ENCODE results near the gene RAB11FIP2.
A peak's percentile ranks its signal among the peaks of the same experiment; 100 is the strongest.
"Not testable (repeated sequence)": the region's sequence is repeated elsewhere in the genome, so short reads cannot be mapped to it uniquely, and the experiment has no call there.

The RAB11FIP2 gene, protein sequence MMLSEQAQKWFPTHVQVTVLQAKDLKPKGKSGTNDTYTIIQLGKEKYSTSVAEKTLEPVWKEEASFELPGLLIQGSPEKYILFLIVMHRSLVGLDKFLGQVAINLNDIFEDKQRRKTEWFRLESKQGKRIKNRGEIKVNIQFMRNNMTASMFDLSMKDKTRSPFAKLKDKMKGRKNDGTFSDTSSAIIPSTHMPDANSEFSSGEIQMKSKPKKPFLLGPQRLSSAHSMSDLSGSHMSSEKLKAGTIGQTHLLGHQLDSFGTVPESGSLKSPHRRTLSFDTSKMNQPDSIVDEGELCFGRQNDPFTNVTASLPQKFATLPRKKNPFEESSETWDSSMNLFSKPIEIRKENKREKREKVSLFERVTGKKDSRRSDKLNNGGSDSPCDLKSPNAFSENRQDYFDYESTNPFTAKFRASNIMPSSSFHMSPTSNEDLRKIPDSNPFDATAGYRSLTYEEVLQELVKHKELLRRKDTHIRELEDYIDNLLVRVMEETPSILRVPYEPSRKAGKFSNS

DNA sequence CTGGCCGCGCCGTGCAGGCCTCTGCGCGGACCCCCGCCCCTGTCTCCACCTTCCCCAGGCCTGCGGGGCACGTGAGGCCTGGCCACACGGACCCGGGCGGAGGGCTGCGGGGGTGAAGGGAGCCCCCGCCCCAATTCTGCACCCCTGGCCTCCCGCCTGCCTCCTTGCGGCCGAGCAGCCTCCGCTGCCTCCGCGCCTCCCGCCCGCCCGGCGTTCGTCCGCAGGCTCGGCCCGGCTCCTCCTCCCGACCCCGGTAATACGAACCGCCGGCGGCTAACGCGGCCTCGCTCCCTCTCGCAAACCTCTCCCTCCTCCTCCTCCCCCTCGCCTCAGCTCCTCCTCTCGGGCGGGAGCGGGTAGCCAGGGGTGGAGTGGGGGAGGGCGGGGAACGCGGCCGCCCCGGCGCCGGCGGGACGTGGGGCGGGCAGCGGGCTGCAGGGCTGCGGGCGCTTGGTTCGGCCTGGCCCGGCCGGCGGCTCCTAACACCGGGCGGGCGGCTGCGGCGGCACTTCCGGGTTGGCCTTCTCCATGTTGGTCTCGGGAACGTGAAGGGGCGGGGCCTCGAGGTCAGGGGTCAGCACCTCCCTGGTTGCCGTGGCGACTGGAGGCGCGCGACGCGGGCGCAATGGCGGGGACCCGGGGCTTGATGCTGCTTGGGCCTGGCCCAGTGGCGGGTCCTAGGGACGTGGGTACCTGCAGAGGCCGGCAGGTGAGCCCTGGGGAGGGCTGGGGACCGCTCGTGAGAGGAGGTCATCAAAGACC is at the start of gene RAB11FIP2:
RAB11FIP2 (minus strand) TSS at position 547 of the 762 bp plus-strand sequence. CDS start 778 bp downstream, outside the sequence.
- DNase-seq = peak; percentile 96 to 97

DNA sequence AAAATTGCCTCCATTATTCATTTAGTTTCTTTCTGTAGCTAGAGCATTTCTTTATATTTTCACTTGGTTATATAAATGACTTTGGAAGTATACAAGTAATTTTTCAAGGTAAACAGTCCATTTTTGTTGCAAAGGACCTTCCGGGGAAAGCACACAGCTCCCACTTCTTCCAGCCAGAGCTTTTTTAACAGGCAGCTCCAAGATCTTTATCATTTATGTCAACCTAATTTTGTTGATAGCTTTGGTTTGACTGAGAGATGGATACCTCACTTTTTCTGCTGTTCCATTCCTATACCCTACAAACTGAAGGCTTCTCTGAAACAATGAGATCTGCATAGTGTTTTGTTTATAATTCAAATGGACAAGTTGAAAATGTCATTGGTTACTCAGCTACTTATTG is 49.3 kb upstream of the RAB11FIP2 start:
- DNase-seq = no peak

DNA sequence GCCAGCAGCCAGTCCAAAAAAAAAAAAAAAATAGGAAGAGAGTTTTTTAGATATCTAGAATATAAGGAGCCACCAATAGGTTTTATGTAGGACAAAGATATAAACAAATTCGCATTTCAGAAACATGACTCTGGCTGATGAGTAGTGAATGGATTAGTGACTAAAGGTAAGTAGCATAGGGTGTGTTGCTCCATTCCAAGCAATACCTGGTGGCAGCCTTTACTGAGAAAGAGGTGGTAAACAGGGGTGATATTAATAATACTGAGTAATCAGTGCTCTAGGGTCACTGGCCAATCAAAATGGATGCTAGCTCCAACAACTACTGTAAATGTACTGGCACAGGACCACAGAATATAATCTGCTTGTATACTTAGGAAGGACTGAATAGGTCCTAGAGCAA is 45.5 kb upstream of the RAB11FIP2 start:
- DNase-seq = no peak

DNA sequence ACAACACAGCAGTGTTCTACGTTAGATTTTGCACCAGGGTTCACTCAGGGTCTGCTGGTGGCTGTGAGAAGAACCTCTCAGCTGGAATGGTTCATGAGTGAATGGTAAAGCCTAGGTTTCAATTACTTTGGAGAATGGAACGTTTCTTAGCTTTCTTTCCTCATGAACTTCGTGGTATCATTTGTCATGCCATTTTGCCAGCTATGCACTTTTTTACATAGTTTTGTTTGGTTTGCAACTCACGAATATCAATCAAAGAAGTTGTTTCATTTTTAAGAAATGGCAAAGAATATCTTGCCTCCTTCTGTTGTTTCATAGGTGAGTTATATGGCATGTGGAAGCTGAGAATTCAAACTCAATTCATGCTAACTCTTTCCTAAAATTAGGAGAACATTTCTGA is 34.1 kb upstream of the RAB11FIP2 start:
- DNase-seq = no peak

DNA sequence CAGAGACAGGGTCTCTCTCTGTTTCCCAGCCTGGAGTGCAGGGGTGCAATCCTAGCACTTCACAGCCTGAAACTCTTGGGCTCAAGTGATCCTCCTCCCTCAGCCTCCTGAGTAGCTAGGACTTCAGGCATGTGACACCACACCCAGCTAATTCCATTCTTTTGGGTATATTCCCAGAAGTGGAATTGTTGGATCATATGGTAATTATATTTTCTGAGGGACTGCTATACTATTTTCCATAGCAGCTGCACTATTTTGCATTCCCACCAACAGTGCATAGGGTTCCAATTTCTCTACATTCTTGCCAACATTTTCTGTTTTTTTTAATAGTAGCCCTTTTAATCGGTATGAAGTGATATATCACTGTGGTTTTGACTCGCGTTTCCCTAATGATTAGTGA is 30.0 kb upstream of the RAB11FIP2 start:
- no peak for DNase-seq

DNA sequence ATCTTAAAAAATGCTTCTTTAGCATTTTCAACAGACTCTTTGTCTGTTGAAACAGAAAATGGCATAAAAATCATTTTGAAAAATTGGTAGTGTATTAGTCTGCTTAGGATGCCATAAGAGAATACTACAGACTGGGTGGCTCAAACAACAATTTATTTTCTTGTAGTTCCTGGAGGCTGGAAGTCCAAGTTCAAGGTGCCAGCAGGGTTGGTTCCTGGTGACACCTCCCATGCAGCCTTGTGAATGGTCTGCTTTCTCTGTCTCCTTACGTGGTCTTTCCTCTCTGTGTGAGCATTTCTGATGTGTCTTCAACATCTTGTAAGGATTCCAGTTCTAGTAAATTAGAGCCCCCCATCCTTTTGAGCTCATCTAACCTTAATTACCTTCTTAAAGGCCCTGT is 26.1 kb upstream of the RAB11FIP2 start:
- DNase-seq = no peak

DNA sequence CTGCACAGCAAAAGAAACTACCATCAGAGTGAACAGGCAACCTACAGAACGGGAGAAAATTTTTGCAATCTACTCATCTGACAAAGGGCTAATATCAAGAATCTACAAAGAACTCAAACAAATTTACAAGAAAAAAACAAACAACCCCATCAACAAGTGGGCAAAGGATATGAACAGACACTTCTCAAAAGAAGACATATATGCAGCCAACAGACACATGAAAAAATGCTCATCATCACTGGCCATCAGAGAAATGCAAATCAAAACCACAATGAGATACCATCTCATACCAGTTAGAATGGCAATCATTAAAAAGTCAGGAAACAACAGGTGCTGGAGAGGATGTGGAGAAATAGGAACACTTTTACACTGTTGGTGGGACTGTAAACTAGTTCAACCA is 20.6 kb upstream of the RAB11FIP2 start:
- not testable (repeated sequence) for DNase-seq

DNA sequence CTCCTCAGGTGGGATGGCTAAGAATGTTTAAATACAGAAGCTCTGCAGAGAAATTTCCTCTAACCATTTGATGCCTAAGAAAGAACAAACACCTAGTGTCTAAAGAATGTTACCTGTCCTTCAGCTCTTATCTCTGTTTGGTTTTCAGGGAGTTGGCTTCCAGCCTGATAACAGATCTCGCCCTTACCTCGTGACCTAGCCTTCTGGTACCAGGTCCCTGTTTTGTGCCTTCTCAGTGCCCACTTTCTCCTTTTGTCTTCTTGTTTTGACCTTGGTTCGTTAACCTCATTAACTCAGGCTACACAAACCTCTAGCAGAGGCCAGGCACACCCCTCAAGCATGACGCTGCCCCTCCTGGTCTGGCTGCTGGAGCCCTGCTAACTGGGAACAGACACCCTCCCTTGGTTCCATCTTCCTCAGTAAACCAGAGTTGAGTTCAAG is 16.1 kb upstream of the RAB11FIP2 start:
- DNase-seq = no peak

DNA sequence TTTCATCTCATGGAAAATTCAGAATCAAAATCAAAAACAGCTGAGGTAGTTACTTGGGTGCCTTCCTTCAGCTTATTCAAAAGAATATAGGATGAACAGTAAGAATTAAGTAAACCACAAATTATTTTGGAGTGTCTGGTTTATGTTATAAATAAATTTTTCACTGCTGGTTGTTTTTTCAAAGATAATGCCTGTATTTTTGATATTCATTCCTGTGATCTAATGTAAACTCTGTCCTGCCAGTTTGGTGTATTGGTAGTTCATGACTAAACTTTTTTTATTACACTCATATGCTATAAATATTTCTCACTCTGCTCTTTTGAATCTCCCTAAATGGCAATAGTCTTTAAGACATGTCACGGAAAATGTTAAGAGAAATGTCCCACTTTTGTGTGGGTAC is 11.6 kb upstream of the RAB11FIP2 start:
- no peak for DNase-seq

DNA sequence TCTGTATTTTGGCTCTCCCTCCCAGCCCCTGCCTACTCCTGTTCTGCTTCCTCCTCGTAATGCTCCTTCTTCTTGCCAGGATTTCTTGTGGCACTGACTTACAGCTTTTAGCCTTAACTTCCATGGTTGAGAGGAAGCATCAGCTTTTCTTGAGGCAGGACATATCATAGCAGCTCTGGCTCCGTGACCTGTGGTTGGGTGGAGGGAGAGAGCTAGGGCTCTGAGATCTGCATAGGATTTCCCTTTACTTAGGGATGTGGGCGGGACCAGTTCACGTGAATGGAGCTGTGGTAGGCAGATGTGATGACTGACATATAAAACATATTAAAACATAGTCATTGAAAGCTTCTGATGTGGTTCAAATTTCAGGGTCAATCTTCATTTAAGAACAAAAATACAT is 10.6 kb upstream of the RAB11FIP2 start:
- no peak for DNase-seq

DNA sequence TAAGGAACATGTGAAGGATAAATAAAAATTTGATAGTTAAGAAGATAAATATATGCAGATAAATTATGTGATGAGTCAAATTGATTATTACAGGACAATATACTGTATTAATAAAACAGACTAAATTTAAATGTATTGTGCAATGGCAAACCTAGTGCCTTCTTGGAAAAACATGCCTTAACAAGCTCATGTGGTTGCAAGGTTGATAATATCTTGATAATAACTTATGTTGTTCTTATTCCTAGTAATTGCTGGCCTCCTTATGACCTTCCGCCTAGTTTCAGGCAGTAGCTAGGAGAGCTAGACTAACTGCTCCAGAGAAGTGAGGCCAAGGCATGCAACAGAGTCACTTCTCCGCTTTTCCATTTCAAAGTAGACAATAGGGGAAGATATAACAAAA is 7.6 kb upstream of the RAB11FIP2 start:
- DNase-seq = no peak

DNA sequence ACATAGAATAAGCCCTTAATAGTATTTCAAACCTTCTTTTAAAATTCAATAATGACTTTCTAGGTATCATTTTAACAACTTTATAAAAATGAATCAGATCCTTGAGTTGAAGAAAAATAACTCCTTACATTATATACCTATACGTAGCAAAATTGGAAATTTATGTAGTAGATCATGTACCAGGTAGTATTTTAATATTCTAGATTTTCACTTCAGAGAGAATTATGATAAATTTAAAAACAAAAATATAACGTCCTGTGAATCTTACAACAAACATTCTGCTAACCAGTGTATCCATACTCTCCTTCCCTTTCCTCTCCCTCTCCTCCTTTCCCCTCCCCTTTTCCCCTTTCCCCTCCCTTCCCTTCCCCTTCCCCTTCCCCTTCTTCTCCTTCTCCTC is 6.1 kb upstream of the RAB11FIP2 start:
- no peak for DNase-seq

DNA sequence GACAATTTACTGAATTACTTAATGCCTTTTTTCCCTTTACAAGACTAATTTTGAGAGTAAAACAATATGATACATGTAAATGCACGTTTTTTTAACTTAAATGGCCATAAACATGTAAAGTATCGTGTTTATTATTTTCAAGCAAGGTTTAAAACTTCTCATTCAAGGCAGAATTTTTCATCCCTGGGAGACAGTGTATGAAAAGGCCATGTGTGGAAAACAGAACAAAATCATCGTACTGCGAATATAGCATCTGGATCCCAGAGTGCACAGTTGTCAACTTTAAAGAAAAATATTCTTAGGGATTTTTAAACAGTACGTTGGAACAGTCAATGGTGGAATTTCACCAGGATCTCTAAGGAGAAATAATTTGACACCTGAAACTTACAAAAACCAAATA is 1.1 kb upstream of the RAB11FIP2 start:
- no peak for DNase-seq

DNA sequence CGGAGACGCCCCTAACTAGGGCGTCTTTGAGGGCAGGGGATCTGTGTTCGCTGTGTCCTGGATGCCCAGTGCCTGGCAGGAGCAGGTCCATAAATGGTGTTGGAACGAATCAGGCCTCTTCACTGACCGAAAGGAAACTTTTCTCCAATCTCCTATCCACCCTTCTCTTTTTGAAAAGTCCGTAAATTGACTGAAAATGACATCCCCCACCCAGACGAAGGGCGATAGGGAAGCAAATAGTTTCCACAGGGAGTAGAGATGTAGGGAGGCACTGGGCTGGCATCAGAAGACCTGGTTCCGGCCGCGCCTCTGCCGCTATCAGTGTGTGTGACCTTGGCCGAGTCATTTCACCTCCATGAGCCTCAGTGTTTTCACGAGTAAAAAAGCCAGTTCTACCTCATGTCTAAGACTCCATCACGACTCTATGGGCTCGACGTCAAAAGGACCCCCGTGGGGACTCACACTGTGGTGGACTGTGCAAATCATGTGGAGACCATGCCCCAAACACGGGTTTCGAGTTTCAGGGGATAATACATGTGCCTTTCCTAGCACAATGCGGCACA is 497 bp upstream of the RAB11FIP2 start:
- DNase-seq = peak in 1 of 2 experiments; percentile 20

DNA sequence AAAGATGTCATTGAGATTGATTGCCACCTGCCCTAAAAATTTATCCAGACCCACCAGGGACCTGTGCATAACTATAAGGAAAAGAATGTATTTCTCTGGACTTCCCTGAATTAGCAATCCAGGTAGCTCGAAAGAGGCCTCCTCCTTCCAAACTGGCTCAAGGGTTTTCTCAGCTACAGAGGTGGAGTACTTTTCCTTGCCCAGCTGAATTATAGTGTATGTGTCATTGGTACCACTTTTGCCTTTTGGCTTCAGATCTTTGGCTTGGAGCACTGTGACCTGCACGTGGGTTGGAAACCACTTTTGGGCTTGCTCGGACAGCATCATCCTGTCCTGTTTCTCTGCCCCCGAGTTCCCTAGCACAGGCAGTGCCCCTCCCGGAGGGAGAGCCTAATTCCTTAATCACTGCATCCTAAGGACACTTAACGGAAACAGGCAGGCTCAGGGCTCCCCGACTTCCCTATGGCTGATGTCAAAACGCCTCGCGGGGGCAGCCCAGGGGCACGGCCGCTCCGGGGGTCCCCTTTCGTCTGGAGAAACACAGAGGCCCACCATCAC is 825 bp downstream of the RAB11FIP2 start:
- DNase-seq = peak; percentile 51 to 56

DNA sequence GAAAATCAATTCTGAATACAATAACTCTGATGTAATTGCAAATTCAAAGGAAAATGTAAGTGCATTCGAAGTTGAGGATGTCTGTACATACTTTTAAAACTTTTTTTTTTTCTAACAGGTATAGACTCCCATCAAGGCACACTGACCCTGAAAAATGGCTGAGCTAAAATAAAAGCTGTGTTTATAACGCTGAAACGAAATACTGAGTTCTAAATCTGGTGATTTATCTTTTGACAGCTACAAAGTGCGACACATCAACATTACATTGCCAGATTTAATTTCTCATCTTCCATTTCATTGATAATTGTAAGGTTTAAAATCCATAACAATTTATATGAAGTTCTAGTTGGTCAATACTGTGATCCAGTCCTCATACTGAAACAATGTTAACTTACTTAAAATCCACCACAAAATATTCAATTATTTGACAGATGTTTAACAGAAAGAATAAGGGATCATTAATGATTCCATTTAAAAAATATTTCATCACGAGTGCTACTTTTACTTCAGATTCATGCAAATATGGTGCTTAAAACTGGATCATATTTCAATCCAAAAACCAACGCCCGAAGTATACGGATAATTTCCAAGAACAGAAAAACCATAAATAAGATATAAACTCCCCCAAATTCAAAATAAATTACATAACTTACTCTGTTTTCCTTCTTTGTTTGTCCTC is 1.4 kb downstream of the RAB11FIP2 start:
- DNase-seq = no peak

DNA sequence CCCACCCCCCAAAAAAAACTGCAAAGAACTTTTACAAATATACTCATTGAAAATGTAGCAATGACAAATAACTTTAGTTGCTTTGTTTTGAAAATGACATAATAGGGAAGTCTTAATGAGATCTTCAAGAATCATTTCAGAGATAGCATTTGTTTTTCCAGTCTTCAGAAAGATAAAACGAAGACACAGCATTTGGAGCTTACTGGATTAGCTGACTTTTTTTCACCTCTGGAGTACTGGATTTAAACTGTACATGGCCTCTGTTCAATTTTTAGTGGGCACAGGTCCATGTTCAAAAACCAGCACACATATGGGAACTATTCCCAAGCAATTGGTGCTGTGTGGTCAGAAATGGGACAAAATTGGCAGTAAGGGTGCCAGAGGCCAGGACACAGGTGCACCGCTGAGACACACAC is 3.9 kb downstream of the RAB11FIP2 start:
- DNase-seq = no peak

DNA sequence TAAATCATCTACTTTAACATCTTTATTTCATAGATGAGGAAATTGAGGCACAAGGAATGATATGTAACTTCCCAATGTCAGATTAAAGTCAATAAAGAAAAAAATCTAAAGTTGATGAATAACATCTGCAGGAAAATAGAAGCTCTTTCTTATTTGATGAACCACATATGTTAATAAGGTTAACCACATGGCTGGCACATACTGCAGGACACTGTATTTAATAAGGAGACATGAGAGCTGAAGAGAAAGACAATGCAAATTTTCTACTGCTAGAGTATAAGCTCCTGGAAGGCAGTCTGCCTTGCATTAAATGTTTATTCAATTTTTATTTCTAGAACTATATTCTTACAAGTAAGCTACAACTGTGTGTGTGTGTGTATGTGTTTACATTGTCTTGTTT is 4.4 kb downstream of the RAB11FIP2 start:
- DNase-seq = no peak

DNA sequence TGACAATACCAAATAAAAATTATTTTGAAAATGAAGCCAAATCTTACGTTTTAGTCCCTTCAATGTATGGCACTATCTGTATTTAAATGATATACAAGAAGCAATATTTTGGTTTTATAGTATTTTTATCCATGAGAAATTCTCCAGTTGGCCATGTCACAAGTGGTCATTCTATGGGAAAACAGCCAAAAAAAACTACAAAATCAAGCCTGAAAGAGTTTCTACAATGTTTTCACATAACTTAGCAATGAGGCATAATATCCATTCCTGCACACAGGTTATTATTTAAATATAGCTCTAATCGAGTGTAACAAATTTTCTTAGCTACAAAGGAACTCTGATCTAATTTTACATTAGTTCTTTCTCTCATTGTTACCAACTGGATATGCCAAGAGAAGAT is 5.4 kb downstream of the RAB11FIP2 start:
- DNase-seq = no peak

DNA sequence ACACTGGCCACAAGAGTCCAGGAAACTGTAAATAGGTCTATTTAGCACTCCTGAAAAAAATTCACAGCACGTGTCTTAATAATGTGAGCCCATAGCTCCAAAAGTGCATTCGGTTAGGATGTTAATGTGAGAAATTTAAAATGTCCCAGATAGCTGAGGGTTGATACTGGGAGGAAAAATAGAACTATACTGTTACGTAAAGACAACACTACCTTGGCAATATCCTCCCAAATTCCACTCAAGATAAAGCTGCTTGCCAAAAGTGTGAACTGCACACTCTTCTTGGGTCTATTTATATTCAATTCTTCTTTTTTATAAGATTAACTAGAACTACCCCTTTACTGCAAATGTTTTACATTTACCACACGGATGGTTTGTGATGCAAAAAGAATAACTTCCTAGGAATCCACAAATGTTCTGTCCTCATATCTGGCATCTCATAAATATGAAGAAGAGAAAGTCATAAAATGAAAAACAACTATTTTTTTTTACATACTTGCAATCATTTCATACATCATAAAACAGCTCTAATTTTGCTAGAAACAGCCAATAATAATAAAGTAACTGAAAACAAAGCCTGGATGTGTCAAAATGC is 10.4 kb downstream of the RAB11FIP2 start:
- no peak for DNase-seq

DNA sequence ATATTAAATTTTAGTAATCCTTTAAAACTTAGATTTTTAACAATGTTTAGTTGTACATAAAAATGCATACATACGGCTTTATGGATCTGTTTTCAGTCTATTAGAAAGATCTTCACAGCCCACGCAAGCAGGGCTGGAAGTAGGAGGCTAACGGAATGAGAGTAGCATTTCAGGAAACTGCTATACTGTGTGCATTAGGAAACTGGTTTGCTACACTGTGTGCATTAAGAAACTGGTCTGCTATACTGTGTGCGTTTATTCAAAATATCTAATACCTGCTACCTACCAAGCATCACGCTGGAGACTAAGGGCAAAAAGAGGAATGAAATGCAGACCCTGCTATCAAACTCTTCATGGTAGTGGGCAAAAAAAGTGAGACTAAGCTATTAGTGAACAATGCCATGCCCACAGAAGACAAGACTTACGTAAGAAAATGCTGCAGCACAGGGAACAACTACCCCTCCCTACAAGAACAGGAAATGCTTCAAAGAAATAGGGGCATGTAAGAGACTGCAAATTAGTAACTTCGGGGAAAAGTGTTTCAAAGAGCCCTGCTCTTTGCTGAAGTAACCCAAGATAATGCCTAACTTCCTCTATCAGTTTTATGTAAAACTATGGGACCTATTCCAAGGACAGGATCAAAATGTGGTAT is 11.3 kb downstream of the RAB11FIP2 start:
- DNase-seq = no peak

DNA sequence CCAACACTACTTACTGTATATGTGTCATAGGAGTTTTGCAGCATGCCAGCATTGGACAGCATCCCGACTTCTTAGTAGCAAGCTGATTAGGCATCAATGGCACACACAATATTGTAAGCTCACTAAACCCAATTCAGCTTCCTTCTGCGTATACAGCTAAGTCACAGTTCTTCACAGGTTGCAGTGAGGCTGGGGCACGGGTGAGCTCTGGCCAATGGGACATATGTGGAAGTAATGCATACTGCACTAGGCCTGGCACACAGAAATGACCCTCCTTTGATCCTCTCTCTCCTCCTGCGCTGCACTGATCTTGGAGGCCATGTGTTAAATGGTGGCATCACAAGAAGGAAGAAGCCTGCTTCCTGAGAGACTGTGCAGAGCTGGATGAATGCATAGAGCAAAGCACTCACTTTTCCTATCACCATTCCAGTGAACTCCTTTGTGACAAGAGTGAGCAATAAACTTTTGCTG is 11.9 kb downstream of the RAB11FIP2 start:
- DNase-seq = no peak
